ENCODE measurements around the gene ANXA2.
"Not testable (repeated sequence)": the region's sequence is repeated elsewhere in the genome, so short reads cannot be mapped to it uniquely, and the experiment has no call there.

DNA sequence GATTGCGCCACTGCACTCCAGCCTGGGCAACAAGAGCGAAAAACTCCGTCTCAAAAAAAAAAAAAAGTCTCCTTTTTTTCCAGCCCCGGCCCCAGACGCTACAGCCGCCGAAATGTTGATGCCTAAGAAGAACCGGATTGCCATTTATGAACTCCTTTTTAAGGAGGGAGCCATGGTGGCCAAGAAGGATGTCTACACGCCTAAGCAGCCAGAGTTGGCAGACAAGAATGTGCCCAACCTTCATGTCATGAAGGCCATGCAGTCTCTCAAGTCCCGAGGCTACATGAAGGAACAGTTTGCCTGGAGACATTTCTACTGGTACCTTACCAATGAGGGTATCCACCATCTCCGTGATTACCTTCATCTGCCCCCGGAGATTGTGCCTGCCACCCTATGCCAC is 6.6 kb upstream of the ANXA2 start:
- TF ChIP-seq POLR2A, CTCF, EP300 (IDR thresholded peaks at IDR 0.05): not testable (repeated sequence)

Data from ovary (tissue), 3 donors.